OCI-LY3 (cell line): ENCODE data around the gene TSPAN8.

Source experiments
- EZH2phosphoT487 ChIP-seq: fragments of 200-600 bp; shearing (Covaris generic); IDR thresholded peaks from 2 replicates; pipeline ENCODE4 v1.6.1; 2018; ENCODE audit warnings: antibody characterized with exemption, mixed run types, low read depth
- TF ChIP-seq, protein P1 (sequence below): fragments of 200-600, 300-600 bp; sonication (generic); IDR thresholded peaks from 2 replicates; pipeline ENCODE4 v1.5.1; 2014; ENCODE audit warnings: antibody characterized with exemption, low read length, low read depth

DNA sequence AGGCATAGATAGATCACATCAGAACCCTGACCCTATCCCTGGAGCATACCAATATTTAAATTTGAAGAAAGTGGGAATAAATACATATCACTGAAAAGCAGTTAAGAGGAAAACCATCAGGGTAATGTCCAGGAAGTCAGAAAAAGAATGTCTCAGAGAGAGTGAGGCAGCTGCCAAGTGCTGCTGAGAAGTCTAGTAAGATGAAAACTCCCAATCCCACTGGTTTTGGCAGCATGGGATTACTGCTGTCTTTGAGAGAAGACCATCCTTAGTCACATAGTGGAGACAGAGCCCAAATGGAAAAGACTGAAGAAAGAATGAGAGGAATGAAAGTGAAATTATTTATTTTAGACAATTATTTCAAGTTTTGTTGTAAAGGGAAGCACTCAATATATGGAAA, 11.5 kb upstream of the TSPAN8 start:
- TF ChIP-seq, protein P1, sequence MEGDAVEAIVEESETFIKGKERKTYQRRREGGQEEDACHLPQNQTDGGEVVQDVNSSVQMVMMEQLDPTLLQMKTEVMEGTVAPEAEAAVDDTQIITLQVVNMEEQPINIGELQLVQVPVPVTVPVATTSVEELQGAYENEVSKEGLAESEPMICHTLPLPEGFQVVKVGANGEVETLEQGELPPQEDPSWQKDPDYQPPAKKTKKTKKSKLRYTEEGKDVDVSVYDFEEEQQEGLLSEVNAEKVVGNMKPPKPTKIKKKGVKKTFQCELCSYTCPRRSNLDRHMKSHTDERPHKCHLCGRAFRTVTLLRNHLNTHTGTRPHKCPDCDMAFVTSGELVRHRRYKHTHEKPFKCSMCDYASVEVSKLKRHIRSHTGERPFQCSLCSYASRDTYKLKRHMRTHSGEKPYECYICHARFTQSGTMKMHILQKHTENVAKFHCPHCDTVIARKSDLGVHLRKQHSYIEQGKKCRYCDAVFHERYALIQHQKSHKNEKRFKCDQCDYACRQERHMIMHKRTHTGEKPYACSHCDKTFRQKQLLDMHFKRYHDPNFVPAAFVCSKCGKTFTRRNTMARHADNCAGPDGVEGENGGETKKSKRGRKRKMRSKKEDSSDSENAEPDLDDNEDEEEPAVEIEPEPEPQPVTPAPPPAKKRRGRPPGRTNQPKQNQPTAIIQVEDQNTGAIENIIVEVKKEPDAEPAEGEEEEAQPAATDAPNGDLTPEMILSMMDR, result no peak
- no peak for TF ChIP-seq EZH2phosphoT487
